NCI-H2107 (cell line): Measurements from ENCODE around the gene POLR3GL.
"Not testable (repeated sequence)": the region's sequence is repeated elsewhere in the genome, so short reads cannot be mapped to it uniquely, and the experiment has no call there.

Experiments
- DNase-seq: peaks from one replicate; lab custom pipeline; 2025; lab: John Stamatoyannopoulos, UW

POLR3GL gene

GRCh38 chr1:146020058-146021049 is 55.9 kb downstream of the POLR3GL start:
- no peak for DNase-seq

GRCh38 chr1:146021050-146021445 is 56.6 kb downstream of the POLR3GL start:
- no peak for DNase-seq

GRCh38 chr1:146021622-146022402 is 57.3 kb downstream of the POLR3GL start, which contains the start of gene HJV:
Gene HJV, minus strand, starts transcription at chr1:146021735. Its CDS starts 1,504 bp downstream, at chr1:146020231.
- DNase-seq, result no peak

GRCh38 chr1:146022403-146023127 is 58.1 kb downstream of the POLR3GL start:
- no peak for DNase-seq

- DNase-seq, result not testable (repeated sequence)
Observed at GRCh38 chr1:146025787-146026495, 61.5 kb downstream of the POLR3GL start.

- DNase-seq, result not testable (repeated sequence)
Observed at GRCh38 chr1:146026650-146027049, 62.2 kb downstream of the POLR3GL start.
